Measurements from ENCODE around the gene HOXC5.

DNA sequence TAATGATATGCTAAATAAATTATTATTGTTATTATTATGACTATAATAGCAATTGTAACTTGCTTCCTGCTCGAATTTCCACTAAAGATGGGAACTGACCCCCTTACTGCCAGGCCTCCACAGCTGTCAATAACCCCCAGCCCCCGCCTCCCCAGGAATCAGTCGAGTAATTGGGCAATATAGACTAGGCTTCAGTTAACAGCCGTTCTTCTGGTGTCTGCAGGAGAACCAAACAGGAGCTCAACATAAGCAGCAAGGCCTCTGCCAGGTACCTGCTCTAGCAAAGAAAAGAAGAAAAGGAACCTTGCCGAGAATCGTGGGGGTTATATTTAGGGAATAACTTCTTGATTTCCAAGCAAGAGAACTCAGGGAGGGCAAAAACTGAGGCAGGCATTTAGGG is 42.6 kb downstream of the HOXC5 start:
- TF ChIP-seq CTCF (IDR thresholded peaks at IDR 0.05) (no peak), POLR2A (IDR thresholded peaks at IDR 0.05) (no peak)
